ENCODE measurements around the gene ADGRD1.

The ADGRD1 gene

GRCh38 chr12:131113568-131114270, 160.0 kb downstream of the ADGRD1 start:
- no peak overlapping the region for H3K27ac ChIP-seq (ENCODE audit: low read depth, low read length)
- no peaks in the 10 kb centered on the region; the same call in 1 of the 2 replicates for H3K27me3 ChIP-seq (ENCODE audit: control insufficient read depth, low read length)
- H3K9me3 ChIP-seq (ENCODE audit: control insufficient read depth, insufficient read depth, low read length), result no peaks in the 10 kb centered on the region
- no peak overlapping the region for H3K4me3 ChIP-seq (ENCODE audit: low read length)
- no peaks in the 10 kb centered on the region for H3K9me2 ChIP-seq (replicated peaks; ENCODE audit: control insufficient read depth, low read length)
- no peaks in the 10 kb centered on the region for H3K36me3 ChIP-seq (ENCODE audit: control insufficient read depth, low read length)
- H3K4me1 ChIP-seq (ENCODE audit: control insufficient read depth, low read length), result no peaks in the 10 kb centered on the region
- TF ChIP-seq CTCF (IDR thresholded peaks at IDR 0.05; ENCODE audit: low read depth, low read length, poor library complexity, severe bottlenecking) (no peak), EZH2phosphoT487 (IDR thresholded peaks at IDR 0.05; ENCODE audit: borderline replicate concordance, low read length) (no peak)
- H4K20me1 ChIP-seq (ENCODE audit: control insufficient read depth, insufficient read depth, low read depth, low read length), result no peaks in the 10 kb centered on the region
- no peaks in the 10 kb centered on the region for H3F3A ChIP-seq (ENCODE audit: control insufficient read depth, insufficient read depth)
- H3K79me2 ChIP-seq (ENCODE audit: control insufficient read depth, low read length), result no peaks in the 10 kb centered on the region
- no peak overlapping the region for H3K4me2 ChIP-seq (ENCODE audit: low read length)

GRCh38 chr12:131114271-131114670, 160.6 kb downstream of the ADGRD1 start:
- H3K9me3 ChIP-seq (ENCODE audit: control insufficient read depth, insufficient read depth, low read length), result no peaks in the 10 kb centered on the region
- H3K27me3 ChIP-seq (ENCODE audit: control insufficient read depth, low read length), result no peaks in the 10 kb centered on the region; the same call in 1 of the 2 replicates
- no peaks in the 10 kb centered on the region for H3K9me2 ChIP-seq (replicated peaks; ENCODE audit: control insufficient read depth, low read length)
- H4K20me1 ChIP-seq (ENCODE audit: control insufficient read depth, insufficient read depth, low read depth, low read length), result no peaks in the 10 kb centered on the region
- no peaks in the 10 kb centered on the region for H3F3A ChIP-seq (ENCODE audit: control insufficient read depth, insufficient read depth)
- no peak overlapping the region for H3K4me2 ChIP-seq (ENCODE audit: low read length)
- no peak for TF ChIP-seq CTCF (IDR thresholded peaks at IDR 0.05; ENCODE audit: low read depth, low read length, poor library complexity, severe bottlenecking)
- no peak for TF ChIP-seq EZH2phosphoT487 (IDR thresholded peaks at IDR 0.05; ENCODE audit: borderline replicate concordance, low read length)
- H3K36me3 ChIP-seq (ENCODE audit: control insufficient read depth, low read length), result no peaks in the 10 kb centered on the region
- H3K4me3 ChIP-seq (ENCODE audit: low read length), result no peak overlapping the region
- no peaks in the 10 kb centered on the region for H3K79me2 ChIP-seq (ENCODE audit: control insufficient read depth, low read length)
- H3K4me1 ChIP-seq (ENCODE audit: control insufficient read depth, low read length), result no peaks in the 10 kb centered on the region
- no peak overlapping the region for H3K27ac ChIP-seq (ENCODE audit: low read depth, low read length)

GRCh38 chr12:131114942-131115584, 161.4 kb downstream of the ADGRD1 start:
- no peak overlapping the region for H3K4me2 ChIP-seq (ENCODE audit: low read length)
- no peaks in the 10 kb centered on the region for H3K36me3 ChIP-seq (ENCODE audit: control insufficient read depth, low read length)
- H3K27ac ChIP-seq (ENCODE audit: low read depth, low read length), result no peak overlapping the region
- no peak for TF ChIP-seq CTCF (IDR thresholded peaks at IDR 0.05; ENCODE audit: low read depth, low read length, poor library complexity, severe bottlenecking)
- TF ChIP-seq EZH2phosphoT487 (IDR thresholded peaks at IDR 0.05; ENCODE audit: borderline replicate concordance, low read length), result no peak
- H3K9me3 ChIP-seq (ENCODE audit: control insufficient read depth, insufficient read depth, low read length), result no peaks in the 10 kb centered on the region
- no peaks in the 10 kb centered on the region; the same call in 1 of the 2 replicates for H3K27me3 ChIP-seq (ENCODE audit: control insufficient read depth, low read length)
- no peaks in the 10 kb centered on the region for H3F3A ChIP-seq (ENCODE audit: control insufficient read depth, insufficient read depth)
- H3K4me3 ChIP-seq (ENCODE audit: low read length), result no peak overlapping the region
- H3K79me2 ChIP-seq (ENCODE audit: control insufficient read depth, low read length), result no peaks in the 10 kb centered on the region
- H3K4me1 ChIP-seq (ENCODE audit: control insufficient read depth, low read length), result no peaks in the 10 kb centered on the region
- H4K20me1 ChIP-seq (ENCODE audit: control insufficient read depth, insufficient read depth, low read depth, low read length), result no peaks in the 10 kb centered on the region
- H3K9me2 ChIP-seq (replicated peaks; ENCODE audit: control insufficient read depth, low read length), result no peaks in the 10 kb centered on the region
